Osteoblast (primary cell): ENCODE measurements around the gene EPHA8. TPM values are rescaled to one million over a fixed set of nuclear protein-coding genes. Genes with fewer than 3 reads are reported as not detected.

Experiments used
- DNase-seq: peaks from one replicate; pipeline ENCODE4 v3.0.0; 2011; ENCODE audit warnings: low spot score, mixed read lengths; ENCODE audit not compliant: insufficient read length; ENCODE audit errors: missing footprints
- H2AFZ ChIP-seq: 2 replicates; pipeline ENCODE4 v1.6.0; 2011; ENCODE audit warnings: mild to moderate bottlenecking, low read length
- H3K27ac ChIP-seq: 2 replicates; pipeline ENCODE4 v1.5.1; 2011; ENCODE audit warnings: mild to moderate bottlenecking, low read depth, low read length, moderate library complexity
- H3K27me3 ChIP-seq: 2 replicates; pipeline ENCODE4 v1.6.0; 2012; ENCODE audit warnings: mild to moderate bottlenecking, control low read depth, inconsistent platforms, low read length, moderate library complexity; ENCODE audit not compliant: insufficient read depth
- H3K36me3 ChIP-seq: 2 replicates; pipeline ENCODE4 v1.5.1; 2011; ENCODE audit warnings: mild to moderate bottlenecking, low read length, control low read depth, moderate library complexity; ENCODE audit not compliant: insufficient read depth
- H3K4me1 ChIP-seq: 2 replicates; pipeline ENCODE4 v1.5.1; 2011; ENCODE audit warnings: mild to moderate bottlenecking, low read length, control low read depth, moderate library complexity; ENCODE audit not compliant: insufficient read depth
- H3K4me2 ChIP-seq: 2 replicates; pipeline ENCODE4 v1.6.0; 2011; ENCODE audit warnings: mild to moderate bottlenecking, low read length; ENCODE audit not compliant: insufficient read depth
- H3K4me3 ChIP-seq: fragments of 200-600 bp; sonication (generic); 3 replicates; pipeline ENCODE4 v1.5.1; 2012; ENCODE audit warnings: mild to moderate bottlenecking, low read length, inconsistent platforms; ENCODE audit not compliant: insufficient read depth
- H3K79me2 ChIP-seq: 2 replicates; pipeline ENCODE4 v1.6.0; 2012; ENCODE audit warnings: mild to moderate bottlenecking, low read length, control low read depth, inconsistent platforms; ENCODE audit not compliant: insufficient read depth
- H3K9me3 ChIP-seq: 2 replicates; pipeline ENCODE4 v1.5.1; 2011; ENCODE audit warnings: low read depth, low read length, control low read depth
- H4K20me1 ChIP-seq: 2 replicates; pipeline ENCODE4 v1.6.0; 2012; ENCODE audit warnings: mild to moderate bottlenecking, low read length, control low read depth; ENCODE audit not compliant: insufficient read depth
- CTCF ChIP-seq: IDR thresholded peaks from 2 replicates; pipeline ENCODE4 v1.5.1; 2011; ENCODE audit warnings: mild to moderate bottlenecking, low read depth, low read length, moderate library complexity; ENCODE audit errors: extremely low read depth
- total RNA-seq: library from RNA; depleted of rRNA; stranded (reverse); fragments of >200 nt; gene quantifications from 2 replicates; pipeline ENCODE4 v1.2.3, GENCODE V29; 2012

The EPHA8 gene
- total RNA-seq, 1 donor, result not detected

- Histone ChIP-seq H3K36me3 (no peaks in the 10 kb centered on the region), H3K9me3 (no peaks in the 10 kb centered on the region), H3K27ac (no peak overlapping the region), H3K4me3 (no peak overlapping the region), H3K79me2 (no peaks in the 10 kb centered on the region), H3K27me3 (peaks cover 13% of the 10 kb centered on the region), H3K4me2 (no peak overlapping the region), H2AFZ (no peak overlapping the region), H3K4me1 (no peaks in the 10 kb centered on the region), H4K20me1 (no peaks in the 10 kb centered on the region)
- no peak for DNase-seq
- TF ChIP-seq CTCF, result no peak
Measured at GRCh38 chr1:22540337-22540736, 23.0 kb upstream of the EPHA8 start.

GRCh38 chr1:22542886-22543285, 20.4 kb upstream of the EPHA8 start:
- H2AFZ ChIP-seq, result no peak overlapping the region
- TF ChIP-seq CTCF, result no peak
- H4K20me1 ChIP-seq, result no peaks in the 10 kb centered on the region
- H3K4me1 ChIP-seq, result no peaks in the 10 kb centered on the region
- H3K36me3 ChIP-seq, result no peaks in the 10 kb centered on the region
- no peak overlapping the region for H3K4me3 ChIP-seq
- no peak overlapping the region for H3K27ac ChIP-seq
- peaks cover 35% of the 10 kb centered on the region for H3K27me3 ChIP-seq
- DNase-seq, result no peak
- no peaks in the 10 kb centered on the region for H3K79me2 ChIP-seq
- no peak overlapping the region for H3K4me2 ChIP-seq
- no peaks in the 10 kb centered on the region for H3K9me3 ChIP-seq

- H3K27me3 ChIP-seq, result peaks cover 42% of the 10 kb centered on the region
- no peak overlapping the region for H3K27ac ChIP-seq
- TF ChIP-seq CTCF, result no peak
- H3K9me3 ChIP-seq, result no peaks in the 10 kb centered on the region
- H3K4me3 ChIP-seq, result no peak overlapping the region
- no peaks in the 10 kb centered on the region for H4K20me1 ChIP-seq
- no peak overlapping the region for H2AFZ ChIP-seq
- H3K4me2 ChIP-seq, result no peak overlapping the region
- no peaks in the 10 kb centered on the region for H3K36me3 ChIP-seq
- no peaks in the 10 kb centered on the region for H3K79me2 ChIP-seq
- DNase-seq, result peak; percentile 72
- H3K4me1 ChIP-seq, result no peaks in the 10 kb centered on the region
Measured at GRCh38 chr1:22543679-22544078, 19.6 kb upstream of the EPHA8 start.

- peaks cover 48% of the 10 kb centered on the region for H3K27me3 ChIP-seq
- H4K20me1 ChIP-seq, result no peaks in the 10 kb centered on the region
- H3K9me3 ChIP-seq, result no peaks in the 10 kb centered on the region
- H3K4me2 ChIP-seq, result no peak overlapping the region
- no peaks in the 10 kb centered on the region for H3K4me1 ChIP-seq
- H3K36me3 ChIP-seq, result no peaks in the 10 kb centered on the region
- DNase-seq, result no peak
- no peaks in the 10 kb centered on the region for H3K79me2 ChIP-seq
- no peak overlapping the region for H3K4me3 ChIP-seq
- H3K27ac ChIP-seq, result no peak overlapping the region
- no peak for TF ChIP-seq CTCF
- H2AFZ ChIP-seq, result no peak overlapping the region
Measured at GRCh38 chr1:22544606-22545005, 18.7 kb upstream of the EPHA8 start.
